ENCODE data around the gene PUSL1. TPM values are rescaled to one million over a fixed set of nuclear protein-coding genes. Genes with fewer than 3 reads are reported as not detected.

PUSL1 gene
- total RNA-seq, 1 experiment from 2014 or later = 38.0 TPM

GRCh38 chr1:1272341-1273208 is 35.8 kb upstream of the PUSL1 start:
- Histone ChIP-seq H2BK15ac (ENCODE audit: low read depth, low read length) (no peak overlapping the region), H3K27ac (ENCODE audit: insufficient read length, low read depth, low read length) (no peak overlapping the region), H3K79me2 (ENCODE audit: insufficient read depth, low read length) (peaks cover 25% of the 10 kb centered on the region; the same call in 1 of the 2 replicates), H3K9ac (ENCODE audit: extremely low read depth, insufficient read length, low read length) (peak overlapping the region; percentile 77), H2BK5ac (ENCODE audit: insufficient read length, low read length) (no peak overlapping the region), H3T11ph (ENCODE audit: low read length) (no peak overlapping the region), H4K5ac (ENCODE audit: insufficient read length, low read depth, low read length) (no peak overlapping the region), H4K91ac (ENCODE audit: insufficient read length, low read depth, low read length) (no peak overlapping the region), H2AFZ (ENCODE audit: low read length) (no peak overlapping the region), H2BK12ac (ENCODE audit: insufficient read length, low read depth, low read length) (no peak overlapping the region), H3K27me3 (ENCODE audit: insufficient read depth, low read length) (no peaks in the 10 kb centered on the region), H2AK5ac (ENCODE audit: insufficient read length, low read length) (no peak overlapping the region), H3K4ac (ENCODE audit: low read depth, low read length) (no peak overlapping the region), H3K4me1 (ENCODE audit: insufficient read depth, low read length) (peaks cover 5% of the 10 kb centered on the region; the same call in 1 of the 2 replicates), H3K23ac (ENCODE audit: insufficient read length, low read depth, low read length) (no peak overlapping the region), H2BK120ac (ENCODE audit: low read depth, low read length, poor library complexity, severe bottlenecking) (no peak overlapping the region), H4K8ac (replicated peaks; ENCODE audit: insufficient read length, low read depth, low read length) (no peak overlapping the region), H3K14ac (ENCODE audit: insufficient read depth, low read length) (no peak overlapping the region; the same call in 1 of the 2 replicates), H3K4me2 (ENCODE audit: insufficient read depth, insufficient read length, low read length) (peak overlapping the region; percentile 59), H3K79me1 (ENCODE audit: insufficient read depth, low read depth, low read length, poor library complexity, severe bottlenecking) (peaks cover 21% of the 10 kb centered on the region), H3K23me2 (ENCODE audit: insufficient read length, low read depth, low read length, poor library complexity, severe bottlenecking) (peaks cover 14% of the 10 kb centered on the region), H3K18ac (ENCODE audit: insufficient read length, low read depth, low read length) (no peak overlapping the region), H3K56ac (ENCODE audit: insufficient read length, low read depth, low read length) (no peak overlapping the region), H2BK20ac (ENCODE audit: low read depth, low read length, poor library complexity, severe bottlenecking) (no peak overlapping the region), H4K20me1 (ENCODE audit: control insufficient read depth, insufficient read depth, insufficient read length) (peaks cover 2% of the 10 kb centered on the region), H3K9me3 (ENCODE audit: control insufficient read depth, low read depth, low read length) (no peaks in the 10 kb centered on the region)
- Mint-ChIP-seq H3K36me3 (ENCODE audit: insufficient read depth in 1 of 3, low read depth in 3 of 3) (peaks cover 16 to 34% (median 29%) of the 10 kb centered on the region in 3 experiments; a peak in 6 of 7 replicates), H3K4me3 (peak overlapping the region; percentile 85 to 91), H3K27ac (peak overlapping the region; percentile 35 to 86 (median 76); a peak in 5 of 7 replicates), H3K9me3 (no peaks in the 10 kb centered on the region; a peak in 1 of 5 replicates), H3K27me3 (ENCODE audit: low read depth) (peaks cover 2% of the 10 kb centered on the region; the same call in 1 of the 2 replicates), H3K4me1 (peaks cover 28 to 32% of the 10 kb centered on the region in 2 experiments)
- no CpG with 5 or more reads among the region's 43 CpGs for WGBS (ENCODE audit: extremely low coverage, insufficient read length, low lambda C conversion rate)
- DNase-seq = no peak
- TF ChIP-seq CTCF (conservative IDR thresholded peaks at IDR 0.05) = no peak

All from H9 (cell line).